ACHN (cell line): ENCODE measurements around the gene PIEZO1.

Experiments
- DNase-seq: peaks from one replicate; pipeline ENCODE4 v3.0.0-alpha.2; 2015
- in situ Hi-C: cut with HindIII; loops from 2 replicates; pipeline ENCODE4 v1.10.0; 2017; ENCODE audit warnings: low sequenced_read_pairs, low pct_ligation_motif_present, low pct_unique_long_range_greater_than_20kb

Gene PIEZO1

DNA sequence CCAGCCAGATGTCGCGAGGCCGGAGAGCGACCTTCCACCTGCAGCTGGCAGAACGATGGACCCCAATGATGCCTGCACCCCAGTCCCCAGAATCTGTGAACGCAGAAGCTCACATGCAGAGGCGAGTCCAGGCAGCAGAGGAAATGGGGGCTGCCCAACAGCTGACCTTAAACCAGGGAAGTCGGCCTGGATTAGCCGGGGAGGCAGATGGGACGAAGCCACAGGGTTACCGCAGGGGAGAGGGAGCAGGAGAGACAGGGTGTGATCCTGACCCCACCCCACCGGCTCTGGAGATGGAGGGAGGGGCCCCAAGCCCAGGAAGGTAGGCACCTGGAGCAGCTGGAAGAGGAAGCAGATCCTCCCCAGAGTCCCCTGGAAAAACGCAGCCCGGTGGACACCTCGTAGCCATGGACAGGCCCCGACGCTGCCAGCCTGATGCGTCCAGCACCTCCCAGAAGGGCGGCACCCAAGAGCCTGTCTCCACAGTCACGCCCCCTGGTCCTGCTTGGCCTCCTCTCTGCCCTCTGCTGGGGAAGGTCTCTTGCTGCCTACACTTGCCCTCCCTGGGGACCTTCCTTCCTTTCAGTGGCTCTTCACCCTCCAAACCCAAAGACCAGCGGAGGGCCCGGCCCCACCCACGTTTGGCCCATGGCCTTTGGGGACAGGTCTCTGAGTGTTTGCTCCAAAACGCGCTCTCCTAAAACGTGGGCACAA lies 37.3 kb downstream of the PIEZO1 start:
- DNase-seq: peak; percentile 37
- in situ Hi-C loops: no loop called here

GRCh38 chr16:88746506-88746905 lies 38.5 kb downstream of the PIEZO1 start:
- DNase-seq: no peak
- in situ Hi-C loops: no loop called here

GRCh38 chr16:88744577-88745521 lies 40.2 kb downstream of the PIEZO1 start:
- DNase-seq: no peak
- in situ Hi-C loops: no loop called here

GRCh38 chr16:88743693-88744576 lies 41.1 kb downstream of the PIEZO1 start:
- in situ Hi-C loops: no loop called here
- DNase-seq: peak; percentile 76

DNA sequence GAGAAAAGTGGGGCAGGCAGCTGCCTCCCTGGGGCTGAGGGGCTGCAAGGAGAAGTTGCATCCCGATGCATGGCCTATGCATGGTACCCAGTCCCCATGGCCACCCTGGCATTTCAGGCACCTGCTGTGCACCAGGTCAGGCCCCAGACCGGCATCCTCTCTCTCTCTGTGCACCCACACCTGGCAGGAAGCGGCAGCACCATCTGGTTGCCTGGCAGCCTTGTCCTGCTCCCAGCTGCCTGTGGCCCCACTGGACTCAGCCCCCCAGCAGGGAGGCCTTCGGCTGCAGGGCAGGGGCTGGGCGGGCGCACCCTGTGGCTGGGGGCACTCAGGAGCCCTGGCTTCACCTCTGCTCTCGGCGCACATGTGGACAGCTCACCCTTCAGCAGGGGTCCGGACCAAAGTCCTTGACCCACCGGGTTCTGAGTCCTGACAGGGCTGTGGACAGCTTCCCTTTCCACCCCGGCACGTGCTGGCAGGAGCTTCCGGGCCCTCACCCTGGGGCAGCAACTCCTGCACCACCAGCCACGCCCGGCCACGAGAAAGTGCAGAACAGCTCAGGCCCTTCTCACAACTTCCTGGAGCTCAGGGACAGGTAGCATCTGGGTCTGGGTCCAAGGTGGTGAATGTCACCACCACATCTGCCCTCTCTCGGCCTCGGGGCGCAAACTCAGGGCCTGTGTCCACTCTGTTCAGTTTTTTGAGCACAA lies 42.0 kb downstream of the PIEZO1 start:
- in situ Hi-C loops: no loop called here
- no peak for DNase-seq

DNA sequence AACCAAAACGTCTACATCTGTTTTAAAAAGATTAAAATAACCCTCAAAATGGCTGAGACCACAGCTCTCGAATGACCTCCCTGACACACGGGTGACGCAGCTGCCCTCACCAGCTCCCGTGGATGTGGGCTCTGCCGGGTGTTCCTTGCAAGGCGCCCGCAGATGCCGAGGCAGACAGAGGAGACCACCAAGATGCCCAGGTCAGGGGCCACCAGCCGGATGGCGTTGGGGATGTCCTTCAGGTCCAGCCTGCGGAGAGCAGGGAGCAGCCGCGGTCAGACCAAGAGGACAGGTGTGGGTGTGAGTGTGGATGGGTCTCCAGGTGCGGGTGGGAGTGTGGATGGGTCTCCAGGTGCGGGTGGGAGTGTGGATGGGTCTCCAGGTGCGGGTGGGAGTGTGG lies 43.7 kb downstream of the PIEZO1 start:
- in situ Hi-C loops: no loop called here
- no peak for DNase-seq

- in situ Hi-C loops: no loop called here
- DNase-seq: no peak
Measured at GRCh38 chr16:88740727-88741055, 44.3 kb downstream of the PIEZO1 start.

- in situ Hi-C loops: no loop called here
- DNase-seq: no peak
Measured at GRCh38 chr16:88739977-88740726, 44.9 kb downstream of the PIEZO1 start.

DNA sequence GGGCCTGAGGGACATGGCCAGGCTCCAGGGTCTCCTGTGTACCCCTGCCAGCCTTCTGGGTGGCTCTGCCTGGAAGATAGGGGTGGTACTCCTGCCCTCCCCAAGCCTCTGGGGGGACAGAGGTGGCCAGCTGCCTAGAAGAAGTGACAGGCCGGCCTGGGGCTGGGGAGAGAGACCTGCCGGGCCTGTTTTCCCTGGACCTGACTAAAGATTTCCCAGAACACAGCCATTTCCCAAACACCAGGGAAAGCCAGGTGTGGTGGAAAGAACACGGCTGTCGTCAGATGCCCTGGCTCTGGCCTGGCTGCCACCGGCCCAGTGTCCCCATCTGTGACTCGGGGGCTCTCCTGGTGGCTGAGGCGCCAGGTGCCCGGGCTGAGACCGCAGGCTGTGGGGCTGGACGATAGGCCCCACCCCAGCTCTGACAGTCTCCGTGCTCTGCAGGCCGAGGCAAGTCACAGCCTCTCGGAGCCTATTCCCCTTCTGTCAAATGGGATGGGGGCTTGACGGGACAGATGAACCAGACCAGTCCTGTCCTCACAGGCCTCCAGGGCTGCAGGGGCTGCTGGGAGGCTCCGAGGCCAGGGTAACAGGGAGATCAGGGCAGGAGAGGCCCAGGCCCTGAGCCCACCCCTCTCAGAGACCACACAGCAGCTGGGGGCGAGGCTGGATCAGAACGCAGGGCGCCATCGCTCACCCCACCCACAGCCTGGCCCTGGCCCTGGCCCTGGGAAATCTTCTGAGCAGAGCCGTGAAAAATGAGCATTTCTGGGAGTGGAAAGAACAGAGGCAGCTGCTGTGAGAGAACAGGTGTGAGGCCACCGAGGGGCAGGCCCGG lies 45.7 kb downstream of the PIEZO1 start:
- in situ Hi-C loops: no loop called here

DNA sequence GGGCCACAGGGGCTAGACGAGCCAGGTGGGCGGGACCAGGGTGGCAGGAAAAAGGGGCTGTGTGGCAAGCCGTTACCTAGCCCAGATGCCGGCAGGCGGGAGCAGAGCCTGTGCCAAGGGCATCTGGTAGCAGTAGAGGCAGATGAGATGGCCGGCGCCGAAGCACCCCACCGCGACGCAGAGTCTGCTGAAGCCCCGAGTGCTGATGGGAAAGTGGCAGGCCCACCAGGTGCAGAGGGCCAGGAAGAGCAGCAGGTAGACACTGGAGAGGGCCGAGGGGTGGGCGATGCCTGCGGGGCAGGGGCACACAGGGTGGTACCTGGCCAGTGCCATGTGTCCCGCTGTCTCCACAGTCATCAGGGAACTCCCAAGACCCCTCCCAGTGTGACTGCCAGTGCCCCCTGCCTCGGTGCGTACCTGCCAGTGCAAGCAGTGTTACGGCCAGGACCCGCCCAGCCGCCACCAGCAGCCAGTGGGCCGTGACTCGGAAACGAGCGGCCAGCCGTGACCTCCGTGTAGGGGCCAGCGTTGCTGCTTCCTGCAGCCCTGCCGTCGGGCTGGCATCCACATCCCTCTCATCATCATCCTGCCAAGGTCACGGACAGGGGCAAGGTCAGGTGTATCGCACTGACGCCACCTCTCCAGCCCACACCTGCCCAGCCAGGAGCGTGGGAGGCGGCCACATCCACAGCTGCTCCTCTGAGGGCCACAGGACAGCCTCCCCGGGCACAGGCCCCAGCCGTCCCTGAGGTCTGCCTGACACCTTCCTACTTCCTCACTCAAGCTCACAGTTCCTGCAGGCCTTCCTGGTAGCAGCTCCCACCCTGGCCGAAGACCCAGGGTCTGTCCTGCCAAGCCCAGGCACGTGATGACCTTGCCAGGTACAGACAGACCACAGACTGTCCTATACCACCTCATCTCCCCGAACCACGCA lies 46.6 kb downstream of the PIEZO1 start:
- in situ Hi-C loops: no loop called here

More for the DNA sequence above, 45.7 kb downstream of the PIEZO1 start:
- DNase-seq: no peak

DNA sequence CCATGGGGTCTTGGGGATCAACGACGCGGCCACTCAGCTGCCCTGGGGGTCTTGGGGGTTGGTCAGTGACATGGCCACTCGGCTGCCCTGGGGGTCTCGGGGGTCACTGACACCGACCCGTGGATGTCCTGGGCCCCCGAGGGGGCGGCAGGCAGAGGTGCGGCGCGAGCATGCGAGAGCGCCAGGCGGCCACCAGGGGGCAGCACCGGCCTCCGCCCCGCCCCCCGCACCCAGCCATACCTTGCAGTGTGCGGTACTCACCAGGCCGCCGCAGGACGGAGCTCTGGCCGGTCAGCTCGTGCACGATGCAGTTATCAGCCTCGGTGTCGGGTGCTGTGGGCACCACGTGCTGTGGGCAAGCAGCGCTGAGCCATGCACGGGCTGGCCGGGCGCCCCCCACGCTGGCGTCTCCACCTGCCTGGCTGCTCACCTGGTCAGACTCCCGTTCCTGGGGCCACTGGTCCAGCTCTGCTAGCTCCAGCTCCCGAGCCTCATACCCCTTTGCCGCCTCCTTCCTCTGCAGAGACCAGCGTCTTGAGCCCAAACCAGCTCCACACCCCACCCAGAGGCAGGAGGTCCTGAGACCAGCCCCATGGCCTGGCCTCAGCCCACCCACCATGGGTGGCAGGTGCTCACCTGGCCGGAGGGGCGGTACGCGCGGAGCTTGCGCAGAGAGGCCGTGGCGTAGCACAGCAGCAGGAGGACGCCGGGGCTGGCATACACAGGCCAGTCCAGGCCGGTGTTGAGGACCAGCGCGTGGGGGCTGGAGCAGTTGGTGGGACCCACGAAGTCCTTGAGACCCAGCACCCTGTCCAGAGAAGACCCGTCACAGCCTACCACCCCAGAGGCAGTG lies 47.5 kb downstream of the PIEZO1 start:
- peak; percentile 83 for DNase-seq
- in situ Hi-C loops: no loop called here

More for the DNA sequence above, 46.6 kb downstream of the PIEZO1 start:
- no peak for DNase-seq

- no peak for DNase-seq
- in situ Hi-C loops: no loop called here
Measured at GRCh38 chr16:88736496-88736895, 48.5 kb downstream of the PIEZO1 start.

DNA sequence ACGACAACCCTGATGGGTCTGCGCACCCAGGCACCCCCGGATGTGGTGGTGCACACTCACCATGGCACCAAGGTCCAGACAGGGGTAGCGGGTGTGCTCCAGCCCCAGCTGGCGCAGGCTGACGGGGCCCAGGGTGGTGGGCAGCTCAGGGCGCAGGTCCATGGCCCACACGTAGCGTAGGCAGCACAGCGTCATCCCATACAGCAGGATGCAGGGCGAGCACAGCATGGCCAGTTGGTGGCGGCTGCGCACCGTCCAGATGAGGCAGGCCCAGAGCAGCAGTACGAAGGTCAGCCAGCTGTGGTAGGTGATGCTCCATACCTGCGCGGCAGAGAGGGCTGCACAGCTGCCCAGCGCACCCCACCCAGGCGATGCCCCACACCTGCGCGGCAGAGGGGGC lies 48.9 kb downstream of the PIEZO1 start:
- DNase-seq: no peak
- in situ Hi-C loops: no loop called here

GRCh38 chr16:88735616-88736015 lies 49.4 kb downstream of the PIEZO1 start:
- in situ Hi-C loops: no loop called here
- DNase-seq: no peak

- in situ Hi-C loops: no loop called here
- DNase-seq: no peak
Measured at GRCh38 chr16:88735121-88735520, 49.9 kb downstream of the PIEZO1 start.
